Measurements from ENCODE around the gene STRAP. TPM values are rescaled to one million over a fixed set of nuclear protein-coding genes. Genes with fewer than 3 reads are reported as not detected.

Gene STRAP, protein sequence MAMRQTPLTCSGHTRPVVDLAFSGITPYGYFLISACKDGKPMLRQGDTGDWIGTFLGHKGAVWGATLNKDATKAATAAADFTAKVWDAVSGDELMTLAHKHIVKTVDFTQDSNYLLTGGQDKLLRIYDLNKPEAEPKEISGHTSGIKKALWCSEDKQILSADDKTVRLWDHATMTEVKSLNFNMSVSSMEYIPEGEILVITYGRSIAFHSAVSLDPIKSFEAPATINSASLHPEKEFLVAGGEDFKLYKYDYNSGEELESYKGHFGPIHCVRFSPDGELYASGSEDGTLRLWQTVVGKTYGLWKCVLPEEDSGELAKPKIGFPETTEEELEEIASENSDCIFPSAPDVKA
- 56.9 TPM for total RNA-seq

GRCh38 chr12:15882118-15882971 lies at the start of gene STRAP:
TSS of gene STRAP (plus strand) at chr12:15882387. CDS start at chr12:15882708, 321 bp downstream.
- peak; percentile 97 for DNase-seq

DNA sequence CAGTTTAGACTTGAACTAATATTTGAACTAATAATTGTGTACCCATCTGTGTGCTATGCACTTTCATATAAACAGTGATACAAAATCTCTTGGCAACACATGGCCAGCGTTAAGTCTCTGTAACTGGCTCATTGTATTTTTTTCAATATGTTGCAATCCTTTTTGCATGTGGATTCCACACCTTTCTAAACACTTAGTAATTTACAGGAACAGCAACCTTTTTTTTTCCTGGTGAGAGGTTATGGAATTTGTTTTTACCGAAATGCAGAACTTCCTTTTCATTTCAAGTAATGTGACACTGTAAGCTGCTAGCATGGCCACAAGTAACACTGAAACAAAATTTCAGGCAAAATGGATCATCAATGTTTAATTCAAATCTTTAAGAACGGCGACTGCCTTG lies 47.6 kb upstream of the STRAP start:
- no peak for DNase-seq

GRCh38 chr12:15837141-15837790 lies 44.9 kb upstream of the STRAP start:
- peak; percentile 47 for DNase-seq

- DNase-seq: no peak
These were observed 43.1 kb upstream of the STRAP start for GRCh38 chr12:15839041-15839440.

- peak; percentile 33 for DNase-seq
These were observed 42.5 kb upstream of the STRAP start for GRCh38 chr12:15839682-15840081.

DNA sequence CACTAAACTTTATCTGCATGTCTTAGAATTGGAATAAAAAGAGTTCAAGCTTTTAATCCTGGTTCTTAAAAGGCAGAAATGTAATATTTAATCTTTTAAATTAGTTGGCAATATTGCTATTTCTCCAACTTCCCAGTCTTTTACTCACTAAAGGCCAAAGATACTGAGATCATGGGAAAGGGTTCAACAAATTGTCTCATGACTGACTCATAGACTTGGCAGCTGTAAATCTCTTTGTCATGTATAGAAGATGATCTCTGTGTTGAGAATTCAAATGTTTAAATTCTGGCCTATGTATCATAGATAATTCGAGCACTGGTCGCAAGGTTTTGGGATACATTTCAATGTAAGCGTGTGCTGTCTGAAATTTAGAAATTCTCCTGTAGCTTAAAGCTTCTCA lies 40.1 kb upstream of the STRAP start:
- DNase-seq: peak; percentile 89

GRCh38 chr12:15846887-15847286 lies 35.3 kb upstream of the STRAP start:
- peak; percentile 95 for DNase-seq

GRCh38 chr12:15848606-15849005 lies 33.6 kb upstream of the STRAP start:
- DNase-seq: no peak

DNA sequence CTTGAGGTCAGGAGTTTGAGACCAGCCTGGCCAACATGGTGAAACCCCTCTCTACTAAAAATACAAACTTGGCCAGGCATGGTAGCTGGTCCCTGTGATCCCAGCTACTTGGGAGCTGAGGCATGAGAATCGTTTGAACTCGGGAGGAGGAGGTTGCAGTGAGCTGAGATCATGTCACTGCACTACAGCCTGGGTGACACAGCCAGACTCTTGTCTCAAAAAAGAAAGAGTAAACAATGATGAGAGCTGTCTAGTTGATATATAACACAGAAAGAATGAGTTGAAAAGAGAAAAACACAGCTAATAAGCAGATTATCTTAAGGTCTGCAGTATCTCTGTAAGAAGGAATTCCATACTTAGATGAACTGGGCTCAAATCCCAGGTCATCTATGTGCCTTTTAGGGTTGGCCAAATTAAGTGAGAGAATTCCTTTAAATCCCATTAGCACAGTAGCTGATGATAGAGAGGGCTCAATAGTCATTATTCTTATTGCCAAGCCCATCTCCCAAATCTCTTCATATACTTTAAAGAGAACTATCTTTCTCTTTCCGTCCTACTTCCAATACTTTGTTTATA lies 31.1 kb upstream of the STRAP start:
- DNase-seq: no peak

GRCh38 chr12:15851919-15852318 lies 30.3 kb upstream of the STRAP start:
- DNase-seq: no peak

DNA sequence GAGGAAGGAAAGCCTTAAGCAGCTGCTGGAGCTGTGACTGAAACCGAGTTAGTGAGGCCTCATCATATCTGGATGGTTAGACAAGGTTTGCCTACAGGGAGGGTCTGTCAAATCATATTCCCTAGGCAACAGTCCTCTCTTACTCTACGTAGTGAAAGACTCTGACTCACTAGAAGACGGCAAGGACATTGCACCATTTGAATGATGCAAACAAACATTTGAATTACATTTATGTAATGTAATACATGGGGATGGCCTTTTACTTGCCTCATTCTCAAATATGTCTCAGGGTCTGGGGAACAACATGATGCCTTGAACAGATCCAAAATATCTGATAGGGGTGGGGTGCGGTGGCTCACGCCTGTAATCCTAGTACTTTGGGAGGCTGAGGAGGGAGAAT lies 29.8 kb upstream of the STRAP start:
- no peak for DNase-seq

GRCh38 chr12:15853877-15854276 lies 28.3 kb upstream of the STRAP start:
- DNase-seq: no peak

GRCh38 chr12:15854916-15855315 lies 27.3 kb upstream of the STRAP start:
- no peak for DNase-seq

DNA sequence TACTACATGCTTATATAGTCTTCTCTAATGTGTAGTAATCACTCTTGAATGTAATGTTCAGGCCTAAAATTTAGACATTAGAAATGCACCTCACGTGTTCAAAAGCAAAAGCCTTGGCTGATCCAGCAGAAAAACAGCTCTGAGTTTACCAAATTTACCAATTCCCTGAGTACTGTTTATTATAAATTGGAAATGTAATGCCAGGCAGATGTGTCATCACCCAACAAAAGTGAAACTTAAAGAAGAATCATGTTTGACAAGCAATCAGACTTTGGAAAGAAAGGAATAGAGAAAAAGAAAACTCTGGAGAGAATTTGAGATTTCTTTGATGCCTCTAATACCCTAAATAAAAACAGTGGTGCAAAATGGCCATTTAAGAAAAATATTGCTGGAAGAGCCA lies 26.5 kb upstream of the STRAP start:
- DNase-seq: no peak

DNA sequence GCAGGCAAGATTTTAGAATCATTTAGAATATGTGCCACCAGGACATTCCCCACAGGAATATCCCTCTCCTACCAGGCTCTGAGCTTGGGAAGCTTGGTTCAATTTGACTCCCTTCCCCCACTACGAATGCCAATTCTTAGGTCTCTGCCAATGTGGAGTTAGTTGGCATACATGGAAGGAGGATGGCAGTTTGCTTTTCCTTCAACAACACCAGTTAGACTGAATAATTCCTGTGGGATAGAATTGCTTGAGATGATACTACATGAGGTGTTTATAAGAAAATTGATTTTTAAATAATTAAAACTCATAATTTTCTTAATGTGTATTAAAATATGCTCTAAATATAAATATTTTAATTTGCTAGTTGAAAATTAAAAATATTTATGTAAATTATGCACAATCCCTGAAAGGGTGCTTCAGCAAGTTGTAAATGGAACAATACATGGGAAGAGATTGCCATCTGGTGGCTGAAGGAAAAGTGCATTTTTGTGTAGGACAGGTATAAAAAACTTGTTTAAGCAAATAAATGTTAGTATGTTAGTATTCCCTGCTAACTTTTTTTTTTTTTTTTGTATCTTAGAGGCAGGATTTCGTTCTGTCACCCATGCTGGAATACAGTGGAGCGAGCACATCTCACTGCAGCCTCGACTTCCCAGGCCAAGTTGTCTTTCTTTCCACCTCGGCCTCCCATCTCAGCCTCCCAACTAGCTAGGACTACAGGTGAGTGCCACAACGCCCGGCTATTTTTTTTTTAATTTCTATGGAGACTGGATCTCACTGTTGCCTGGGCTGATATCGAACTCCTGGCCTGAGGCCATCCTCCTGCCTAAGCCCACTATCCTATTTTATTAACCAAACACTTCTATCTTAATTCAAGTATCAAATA lies 25.8 kb upstream of the STRAP start:
- peak; percentile 52 for DNase-seq

- DNase-seq: no peak
These were observed 23.8 kb upstream of the STRAP start for GRCh38 chr12:15858353-15858752.

DNA sequence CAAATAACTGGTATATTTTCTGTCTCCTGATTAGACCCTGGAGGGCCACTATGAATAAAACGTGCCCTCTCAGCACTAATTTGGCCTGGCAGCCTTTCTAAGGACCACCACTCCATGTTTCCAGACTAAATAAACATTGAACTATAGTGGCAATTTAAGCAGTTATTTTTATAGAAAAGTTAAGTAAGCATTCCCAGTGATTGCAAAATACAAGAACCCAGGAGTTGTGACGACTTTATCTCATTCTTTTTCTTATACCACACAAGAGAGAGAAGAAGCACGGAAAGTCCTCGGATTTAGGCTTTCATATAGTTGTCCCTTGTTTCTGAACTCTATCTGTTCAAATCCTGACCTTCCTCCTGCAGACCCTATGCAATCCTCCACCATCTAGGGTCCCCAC lies 23.1 kb upstream of the STRAP start:
- DNase-seq: no peak

DNA sequence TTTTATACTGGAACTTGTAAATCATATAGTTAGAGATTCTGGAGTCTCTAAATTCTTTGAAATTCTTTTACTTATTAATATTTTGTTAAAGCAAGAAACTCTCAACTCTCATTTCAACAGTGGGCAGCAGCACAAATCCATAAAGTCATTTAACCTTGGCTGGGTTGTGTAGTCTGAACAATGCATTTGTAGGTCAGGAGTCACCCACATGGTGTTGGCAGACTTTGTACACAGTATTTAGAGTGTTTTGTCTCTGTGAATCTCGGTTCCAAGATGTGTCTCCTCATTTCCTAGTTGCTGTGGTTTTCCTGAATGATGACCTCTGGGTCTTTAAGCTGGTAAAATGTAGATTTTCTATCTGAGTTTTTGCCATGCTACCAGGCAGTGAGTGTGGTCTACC lies 20.8 kb upstream of the STRAP start:
- DNase-seq: no peak

DNA sequence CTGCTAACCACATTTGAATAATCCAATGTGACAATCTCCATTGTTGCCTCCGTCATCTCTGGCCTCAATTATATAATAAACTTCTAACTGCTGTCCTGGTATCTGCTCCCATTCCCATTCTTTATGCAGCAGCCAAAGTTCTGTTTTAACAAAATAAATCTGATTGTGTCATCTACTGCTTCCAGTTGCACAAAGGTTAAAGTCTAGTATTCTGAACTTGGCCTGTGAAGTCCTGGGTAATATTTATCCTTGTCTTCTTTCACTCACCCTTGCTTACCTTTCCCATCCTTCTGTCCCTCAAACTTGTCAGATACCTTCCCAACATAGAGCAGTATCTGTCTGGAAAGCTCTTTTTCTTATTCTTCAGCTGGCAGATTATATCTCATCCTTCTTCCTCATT lies 19.3 kb upstream of the STRAP start:
- no peak for DNase-seq

DNA sequence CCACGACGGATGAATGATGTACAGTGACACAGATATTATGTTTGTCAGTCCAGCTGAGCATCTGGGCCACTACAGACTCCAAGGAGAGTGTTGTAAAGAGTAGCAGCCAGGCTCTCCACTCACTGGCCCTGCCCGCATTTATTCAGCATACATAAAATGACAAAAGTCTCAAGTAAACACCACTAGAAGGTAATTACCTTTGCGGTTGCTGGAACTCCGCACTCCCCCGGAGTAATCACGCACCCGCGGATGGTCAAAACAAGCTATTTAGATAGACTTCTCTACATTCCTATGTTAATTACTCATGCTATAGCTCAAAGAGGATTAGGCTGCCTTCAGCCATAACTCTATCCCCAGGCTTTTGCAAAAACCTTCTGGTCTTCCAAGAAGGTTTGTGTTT lies 18.8 kb upstream of the STRAP start:
- no peak for DNase-seq

DNA sequence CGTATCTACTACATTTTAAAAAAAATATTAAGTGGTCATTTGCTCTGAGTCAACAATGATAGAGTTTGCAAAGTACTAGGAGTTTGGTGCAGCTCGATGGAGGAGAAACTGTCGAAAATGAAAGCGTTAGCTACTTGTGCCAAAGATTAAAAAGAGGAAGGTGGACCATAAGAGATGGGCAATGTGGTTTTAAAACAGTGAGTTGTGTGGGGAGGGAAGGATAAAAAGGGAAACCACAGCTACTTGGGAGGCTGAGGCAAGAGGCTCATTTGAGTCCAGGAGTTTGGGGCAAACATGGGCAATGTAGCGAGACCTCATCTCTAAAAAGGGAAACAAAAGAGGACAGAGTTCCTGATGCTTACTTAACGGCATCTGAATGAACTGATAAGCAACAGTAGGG lies 18.2 kb upstream of the STRAP start:
- DNase-seq: no peak

GRCh38 chr12:15868186-15868585 lies 14.0 kb upstream of the STRAP start:
- no peak for DNase-seq

Measured in skin of body (tissue), 2 donors.